Gastrocnemius medialis (tissue), 4 donors: ENCODE measurements around the gene ROCK1.

Source experiments
- CTCF ChIP-seq, 5 experiments: fragments of 450-650 bp in 3 of 5; fragments of 200-600 bp in 2 of 5; sonication (generic) in 2 of 5; IDR thresholded peaks in 4 of 5; conservative IDR thresholded peaks in 1 of 5; 1 replicate in 4 of 5; 2 replicates in 1 of 5; pipeline ENCODE4 v1.5.1; 2016 to 2019; ENCODE audit warnings: antibody characterized with exemption in 5 of 5, mild to moderate bottlenecking in 3 of 5, moderate library complexity in 3 of 5
- POLR2A ChIP-seq, 2 donors: fragments of 450-650 bp; IDR thresholded peaks; one replicate each; pipeline ENCODE4 v1.6.1; 2017; ENCODE audit warnings: antibody characterized with exemption in 2 of 2, mild to moderate bottlenecking in 2 of 2, moderate library complexity in 2 of 2

GRCh38 chr18:20963027-20963426 is 148.6 kb downstream of the ROCK1 start:
- TF ChIP-seq CTCF (IDR thresholded peaks at IDR 0.05 in 4 of 5, conservative IDR thresholded peaks at IDR 0.05 in 1 of 5): no peak
- TF ChIP-seq POLR2A (IDR thresholded peaks at IDR 0.05): no peak
